ENCODE results near the gene KDM7A. TPM values are rescaled to one million over a fixed set of nuclear protein-coding genes. Genes with fewer than 3 reads are reported as not detected.

Gene KDM7A
- 12.4 and 14.2 TPM in 2 replicates for total RNA-seq (2022)
- percentile 79 among the genes with signal in this experiment for Bru-seq, nascent RNA
- BruChase-seq, experiment 1, labeled RNA remaining after a 6-hour chase = percentile 80 among the genes with signal in this experiment
- percentile 79 among the genes with signal in this experiment for BruChase-seq, experiment 2, labeled RNA remaining after a 2-hour chase
- long read RNA-seq, full-length matches to known transcripts = 9 of 20 reads
- long read RNA-seq, partial matches to known transcripts = 2 of 20 reads
- long read RNA-seq, other reads (novel, unspliced or antisense) = 9 of 20 reads

DNA sequence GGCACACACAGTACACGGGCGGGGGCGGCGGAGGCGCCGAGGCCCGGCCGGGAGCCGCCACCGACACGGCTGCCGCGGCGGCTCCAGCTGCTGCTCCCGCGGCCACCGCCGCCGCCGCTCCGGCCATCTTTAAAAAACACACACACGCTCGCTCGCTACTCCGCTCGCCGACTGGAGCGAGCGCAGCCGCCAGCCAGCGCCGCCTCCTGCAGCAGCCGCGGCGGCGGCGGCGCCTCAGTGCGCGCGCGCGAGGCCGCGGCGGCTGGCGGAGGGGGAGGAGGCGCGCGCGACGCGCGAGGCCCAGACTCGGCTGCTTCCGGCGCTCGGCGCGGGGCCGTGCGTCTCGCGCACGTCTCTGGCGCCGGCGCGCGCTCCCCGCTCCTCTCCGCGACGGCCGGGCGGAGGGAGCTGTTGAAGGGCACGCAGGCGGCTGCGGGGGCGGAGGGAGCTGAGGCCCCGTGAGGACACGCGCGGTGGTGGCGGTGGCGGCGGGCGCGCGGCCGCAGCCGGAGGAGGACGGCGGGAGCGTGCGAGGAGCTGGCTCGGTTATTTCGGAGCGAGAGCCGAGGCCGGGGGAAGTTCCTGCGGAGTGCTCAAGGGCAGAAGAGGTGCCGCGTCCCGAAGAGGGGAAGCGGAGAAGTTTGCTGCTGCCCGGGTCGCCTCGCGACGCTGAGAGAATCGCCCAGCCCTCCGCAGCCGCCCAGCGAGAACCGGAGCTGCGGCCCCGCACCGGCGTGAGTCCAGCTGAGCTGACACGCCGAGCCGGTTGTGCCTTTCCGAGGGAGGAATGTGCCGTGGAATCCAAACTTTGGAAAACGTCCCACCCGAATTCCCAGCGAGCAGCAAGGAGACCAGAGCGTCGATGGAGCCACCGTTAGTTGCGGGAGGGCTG, at the start of gene KDM7A:
Gene KDM7A (minus strand): TSS at position 173 of the 892 bp plus-strand sequence. CDS start 46 bp downstream, at position 127.
- Mint-ChIP-seq H3K27ac (ENCODE audit: low read depth, unreplicated experiment) (peak within 1 kb of the TSS; percentile 87), H3K4me3 (ENCODE audit: unreplicated experiment) (peak within 1 kb of the TSS; percentile 82), H3K9me3 (ENCODE audit: unreplicated experiment) (no peaks in the 10 kb centered on the region), H3K4me1 (ENCODE audit: insufficient read depth, unreplicated experiment) (peaks cover 10% of the 10 kb centered on the region), H3K27me3 (ENCODE audit: insufficient read depth, unreplicated experiment) (peaks cover 18% of the 10 kb centered on the region), H3K36me3 (ENCODE audit: insufficient read depth, unreplicated experiment) (peaks cover 12% of the 10 kb centered on the region)
- BruUV-seq (replicated peaks) = TSS peak; percentile 37
- DNase-seq (ENCODE audit: unreplicated experiment) = peak; percentile 87
- POLR2A ChIA-PET = interaction anchor here (0.5 to 4.0 kb wide), 25 partner anchors 10 to 944 kb away, joined by 3 to 97 read pairs (median 4); partner anchors contain the start of genes LUC7L2 and PARP12
- CTCF ChIA-PET = interaction anchor here (0.6 to 2.0 kb wide), 10 partner anchors 20 to 838 kb away, joined by 3 to 9 read pairs (median 4); no protein-coding TSS in a partner anchor
- intact Hi-C loops (cut with micrococcal nuclease) = loop anchor here (5.0 kb wide), 2 partner anchors 220 to 300 kb away; partner anchors contain the start of genes MKRN1 and SLC37A3
- TF ChIP-seq, protein P1, sequence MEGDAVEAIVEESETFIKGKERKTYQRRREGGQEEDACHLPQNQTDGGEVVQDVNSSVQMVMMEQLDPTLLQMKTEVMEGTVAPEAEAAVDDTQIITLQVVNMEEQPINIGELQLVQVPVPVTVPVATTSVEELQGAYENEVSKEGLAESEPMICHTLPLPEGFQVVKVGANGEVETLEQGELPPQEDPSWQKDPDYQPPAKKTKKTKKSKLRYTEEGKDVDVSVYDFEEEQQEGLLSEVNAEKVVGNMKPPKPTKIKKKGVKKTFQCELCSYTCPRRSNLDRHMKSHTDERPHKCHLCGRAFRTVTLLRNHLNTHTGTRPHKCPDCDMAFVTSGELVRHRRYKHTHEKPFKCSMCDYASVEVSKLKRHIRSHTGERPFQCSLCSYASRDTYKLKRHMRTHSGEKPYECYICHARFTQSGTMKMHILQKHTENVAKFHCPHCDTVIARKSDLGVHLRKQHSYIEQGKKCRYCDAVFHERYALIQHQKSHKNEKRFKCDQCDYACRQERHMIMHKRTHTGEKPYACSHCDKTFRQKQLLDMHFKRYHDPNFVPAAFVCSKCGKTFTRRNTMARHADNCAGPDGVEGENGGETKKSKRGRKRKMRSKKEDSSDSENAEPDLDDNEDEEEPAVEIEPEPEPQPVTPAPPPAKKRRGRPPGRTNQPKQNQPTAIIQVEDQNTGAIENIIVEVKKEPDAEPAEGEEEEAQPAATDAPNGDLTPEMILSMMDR (IDR thresholded peaks at IDR 0.05; ENCODE audit: unreplicated experiment) = no peak

- no peaks in the 10 kb centered on the region for H3K27me3 Mint-ChIP-seq (ENCODE audit: insufficient read depth, unreplicated experiment)
- TF ChIP-seq, protein P1 (IDR thresholded peaks at IDR 0.05; ENCODE audit: unreplicated experiment) = no peak
- H3K36me3 Mint-ChIP-seq (ENCODE audit: insufficient read depth, unreplicated experiment) = no peaks in the 10 kb centered on the region
- no TSS peak for BruUV-seq (replicated peaks)
- DNase-seq (ENCODE audit: unreplicated experiment) = no peak
- CTCF ChIA-PET = no interaction called here
- no peaks in the 10 kb centered on the region for H3K4me1 Mint-ChIP-seq (ENCODE audit: insufficient read depth, unreplicated experiment)
- no peak overlapping the region for H3K4me3 Mint-ChIP-seq (ENCODE audit: unreplicated experiment)
- H3K27ac Mint-ChIP-seq (ENCODE audit: low read depth, unreplicated experiment) = no peak overlapping the region
- intact Hi-C loops (cut with micrococcal nuclease) = no loop called here
- no peaks in the 10 kb centered on the region for H3K9me3 Mint-ChIP-seq (ENCODE audit: unreplicated experiment)
- POLR2A ChIA-PET = no interaction called here
Measured at GRCh38 chr7:140225562-140226249, 48.9 kb upstream of the KDM7A start.

DNA sequence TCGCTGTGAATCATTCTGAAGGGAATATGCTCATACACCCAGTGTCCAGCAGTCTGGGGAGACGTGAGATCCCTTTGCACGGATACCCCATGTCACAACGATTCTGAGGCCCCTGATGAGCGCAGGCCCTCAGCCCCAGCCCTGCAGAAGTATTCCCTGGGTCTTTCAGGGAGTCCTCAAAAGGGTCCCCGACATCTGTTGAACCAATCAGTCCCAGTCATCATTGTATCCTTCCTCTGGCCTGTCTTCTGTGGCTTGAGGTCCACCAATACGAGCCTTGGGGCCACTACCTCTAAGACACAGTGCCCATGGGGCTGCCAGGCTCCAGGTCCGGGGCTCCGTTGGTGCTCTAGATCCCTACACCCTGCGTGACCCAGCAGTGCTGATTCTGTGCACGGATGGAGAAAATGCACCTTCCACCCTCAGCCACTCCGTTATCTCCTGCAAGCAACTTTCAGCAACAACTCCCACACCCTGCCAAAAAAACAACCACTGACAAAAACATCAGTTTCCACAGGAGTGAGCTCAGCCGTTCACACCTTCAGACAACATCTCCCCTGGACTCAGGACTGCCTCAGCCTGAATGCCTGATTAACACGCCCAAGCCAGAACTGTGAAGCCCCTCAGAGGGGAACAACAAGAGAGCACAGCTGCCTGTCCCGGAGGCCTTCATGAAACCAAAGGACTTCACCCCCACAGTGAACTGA, 46.9 kb upstream of the KDM7A start:
- H3K27me3 Mint-ChIP-seq (ENCODE audit: insufficient read depth, unreplicated experiment) = no peaks in the 10 kb centered on the region

More for the DNA sequence above, 46.9 kb upstream of the KDM7A start:
- no TSS peak for BruUV-seq (replicated peaks)
- Mint-ChIP-seq H3K36me3 (ENCODE audit: insufficient read depth, unreplicated experiment) (no peaks in the 10 kb centered on the region), H3K4me1 (ENCODE audit: insufficient read depth, unreplicated experiment) (no peaks in the 10 kb centered on the region), H3K4me3 (ENCODE audit: unreplicated experiment) (no peak overlapping the region), H3K27ac (ENCODE audit: low read depth, unreplicated experiment) (no peak overlapping the region), H3K9me3 (ENCODE audit: unreplicated experiment) (no peaks in the 10 kb centered on the region)
- ChIA-PET CTCF (interaction anchor here (0.7 kb wide), 1 partner anchor 22 kb away, joined by 3 read pairs; no protein-coding TSS in a partner anchor), POLR2A (no interaction called here)
- intact Hi-C loops (cut with micrococcal nuclease) = no loop called here
- TF ChIP-seq, protein P1 (IDR thresholded peaks at IDR 0.05; ENCODE audit: unreplicated experiment) = no peak
- no peak for DNase-seq (ENCODE audit: unreplicated experiment)

All from MCF 10A (cell line).